ENCODE data around the gene OR2V2.
"Not testable (repeated sequence)": the region's sequence is repeated elsewhere in the genome, so short reads cannot be mapped to it uniquely, and the experiment has no call there.

Gene OR2V2

GRCh38 chr5:181170237-181170825 is 22.9 kb downstream of the OR2V2 start:
- DNase-seq, result no peak

GRCh38 chr5:181170996-181171395 is 23.6 kb downstream of the OR2V2 start:
- no peak for DNase-seq

GRCh38 chr5:181171782-181172181 is 24.4 kb downstream of the OR2V2 start:
- no peak for DNase-seq

- DNase-seq, result peak; percentile 81
These were observed 25.6 kb downstream of the OR2V2 start for GRCh38 chr5:181173027-181173419.

GRCh38 chr5:181173420-181174342 is 26.3 kb downstream of the OR2V2 start:
- DNase-seq, result peak; percentile 40

- no peak for DNase-seq
These were observed 29.0 kb downstream of the OR2V2 start for GRCh38 chr5:181176254-181176952.

- not testable (repeated sequence) for DNase-seq
These were observed 30.2 kb downstream of the OR2V2 start for GRCh38 chr5:181177559-181177958.

GRCh38 chr5:181181650-181182565 is 34.5 kb downstream of the OR2V2 start:
- DNase-seq, result peak; percentile 61

- no peak for DNase-seq
These were observed 35.3 kb downstream of the OR2V2 start for GRCh38 chr5:181182651-181183050.

GRCh38 chr5:181184845-181185216 is 37.4 kb downstream of the OR2V2 start:
- no peak for DNase-seq

- no peak for DNase-seq
These were observed 38.2 kb downstream of the OR2V2 start for GRCh38 chr5:181185560-181185959.

- DNase-seq, result no peak
These were observed 38.6 kb downstream of the OR2V2 start for GRCh38 chr5:181186022-181186421.

GRCh38 chr5:181186986-181187499 is 39.7 kb downstream of the OR2V2 start:
- no peak for DNase-seq

- DNase-seq, result peak; percentile 32
These were observed 40.3 kb downstream of the OR2V2 start for GRCh38 chr5:181187500-181188213.

GRCh38 chr5:181188700-181189362 is 41.4 kb downstream of the OR2V2 start:
- peak; percentile 67 for DNase-seq

- DNase-seq, result peak; percentile 56
These were observed 42.1 kb downstream of the OR2V2 start for GRCh38 chr5:181189363-181189961.

- DNase-seq, result peak; percentile 53
These were observed 42.8 kb downstream of the OR2V2 start for GRCh38 chr5:181189962-181190710.

- peak; percentile 44 for DNase-seq
These were observed 43.5 kb downstream of the OR2V2 start for GRCh38 chr5:181190711-181191525.
